A673 (cell line): ENCODE data around the gene HS3ST3B1. TPM values are rescaled to one million over a fixed set of nuclear protein-coding genes. Genes with fewer than 3 reads are reported as not detected.

Experiments used
- BruUV-seq: library from RNA; stranded (reverse); fragments of 400-500 nt; replicated peaks from 2 replicates; lab custom pipeline; 2021; lab: Mats Ljungman, UMichigan
- CTCF ChIA-PET: fragments of 300-600 bp; sonication (Branson Sonifier 250); formaldehyde crosslinking; loops from one replicate; lab custom pipeline; 2022; ENCODE audit warnings: antibody characterized with exemption; lab: Charles Lee
- POLR2A ChIA-PET: fragments of 300-600 bp; sonication (Branson Sonifier 250); formaldehyde crosslinking; loops from one replicate; lab custom pipeline; 2022; ENCODE audit warnings: antibody characterized with exemption; ENCODE audit not compliant: low non-redundant PET; lab: Charles Lee
- DNase-seq: peaks from one replicate; pipeline ENCODE4 v3.0.0-alpha.2; 2015; ENCODE audit warnings: low spot score
- H3K27ac ChIP-seq: fragments of 200-600 bp; sonication (generic); 2 replicates; pipeline ENCODE4 v1.5.1; 2016; ENCODE audit warnings: mixed run types, low read depth, mild to moderate bottlenecking, mixed read lengths, antibody characterized with exemption, low read length; ENCODE audit not compliant: poor library complexity, severe bottlenecking
- H3K27me3 ChIP-seq: fragments of 200-600 bp; sonication (generic); replicated peaks from 2 replicates; pipeline ENCODE4 v1.6.1; 2017; ENCODE audit warnings: mixed run types, low read depth, mild to moderate bottlenecking, mixed read lengths, antibody characterized with exemption, low read length; ENCODE audit not compliant: insufficient read depth, poor library complexity
- H3K36me3 ChIP-seq: fragments of 200-600 bp; sonication (generic); 2 replicates; pipeline ENCODE4 v1.6.1; 2016; ENCODE audit warnings: mixed run types, mild to moderate bottlenecking, mixed read lengths, antibody characterized with exemption, low read length; ENCODE audit not compliant: insufficient read depth, poor library complexity, severe bottlenecking
- H3K4me1 ChIP-seq: fragments of 200-600 bp; sonication (generic); 2 replicates; pipeline ENCODE4 v1.6.1; 2017; ENCODE audit warnings: mixed run types, mild to moderate bottlenecking, mixed read lengths, antibody characterized with exemption, low read length; ENCODE audit not compliant: insufficient read depth, poor library complexity, severe bottlenecking
- H3K4me3 ChIP-seq: fragments of 200-600 bp; sonication (generic); 2 replicates; pipeline ENCODE4 v1.5.1; 2016; ENCODE audit warnings: low read depth, mixed run types, mild to moderate bottlenecking, mixed read lengths, low read length; ENCODE audit not compliant: poor library complexity, severe bottlenecking
- H3K9me3 ChIP-seq: fragments of 200-600 bp; sonication (generic); 2 replicates; pipeline ENCODE4 v1.6.1; 2016; ENCODE audit warnings: mixed run types, low read depth, mild to moderate bottlenecking, mixed read lengths, antibody characterized with exemption, low read length; ENCODE audit not compliant: poor library complexity, severe bottlenecking
- EZH2 ChIP-seq: fragments of 200-600 bp; sonication (generic); IDR thresholded peaks from 2 replicates; pipeline ENCODE4 v1.6.1; 2017; ENCODE audit warnings: borderline replicate concordance, low read depth, mild to moderate bottlenecking, mixed read lengths, antibody characterized with exemption, low read length; ENCODE audit not compliant: poor library complexity, severe bottlenecking
- intact Hi-C: fragments of 100-400 bp; cut with micrococcal nuclease; formaldehyde crosslinking; loops from one replicate; pipeline ENCODE4 v1.10.0; 2022; ENCODE audit not compliant: unreplicated experiment
- total RNA-seq: library from RNA; stranded (reverse); gene quantifications from 2 replicates; pipeline ENCODE4 v1.2.3, GENCODE V29; 2021
- TF ChIP-seq, protein P1 (sequence below): fragments of 300-800, 200-600 bp; sonication (generic); conservative IDR thresholded peaks from 2 replicates; pipeline ENCODE4 v1.5.1; 2017; ENCODE audit warnings: low read depth, mild to moderate bottlenecking, antibody characterized with exemption, low read length, moderate library complexity, mixed read lengths

The HS3ST3B1 gene
- total RNA-seq, 1 experiment from 2014 or later: not detected

DNA sequence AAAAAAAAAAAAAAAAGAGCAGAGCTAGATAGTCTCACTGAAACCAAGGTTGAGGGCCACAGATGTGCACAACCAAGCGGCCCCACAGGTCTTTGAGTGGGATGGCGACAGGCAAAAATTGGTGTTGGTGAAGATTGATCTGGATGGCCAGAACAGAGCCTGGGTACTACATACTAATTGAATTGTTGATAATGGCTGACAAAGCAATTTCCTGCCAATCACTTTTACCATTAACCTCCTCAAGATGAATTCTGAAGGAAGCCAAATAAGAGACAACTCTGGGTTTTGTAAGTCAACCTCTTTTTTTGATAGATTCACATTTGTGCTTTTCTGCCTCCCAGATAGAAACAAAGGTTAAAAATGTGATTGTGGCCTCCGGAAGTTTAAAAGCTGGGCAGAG lies 19.4 kb upstream of the HS3ST3B1 start:
- intact Hi-C loops: no loop called here
- Histone ChIP-seq H3K27me3 (peaks cover 6% of the 10 kb centered on the region), H3K4me1 (no peaks in the 10 kb centered on the region), H3K36me3 (no peaks in the 10 kb centered on the region), H3K4me3 (no peak overlapping the region), H3K9me3 (no peaks in the 10 kb centered on the region), H3K27ac (no peak overlapping the region)
- CTCF ChIA-PET: no interaction called here
- BruUV-seq: no TSS peak
- no peak for DNase-seq
- POLR2A ChIA-PET: no interaction called here
- TF ChIP-seq, protein P1, sequence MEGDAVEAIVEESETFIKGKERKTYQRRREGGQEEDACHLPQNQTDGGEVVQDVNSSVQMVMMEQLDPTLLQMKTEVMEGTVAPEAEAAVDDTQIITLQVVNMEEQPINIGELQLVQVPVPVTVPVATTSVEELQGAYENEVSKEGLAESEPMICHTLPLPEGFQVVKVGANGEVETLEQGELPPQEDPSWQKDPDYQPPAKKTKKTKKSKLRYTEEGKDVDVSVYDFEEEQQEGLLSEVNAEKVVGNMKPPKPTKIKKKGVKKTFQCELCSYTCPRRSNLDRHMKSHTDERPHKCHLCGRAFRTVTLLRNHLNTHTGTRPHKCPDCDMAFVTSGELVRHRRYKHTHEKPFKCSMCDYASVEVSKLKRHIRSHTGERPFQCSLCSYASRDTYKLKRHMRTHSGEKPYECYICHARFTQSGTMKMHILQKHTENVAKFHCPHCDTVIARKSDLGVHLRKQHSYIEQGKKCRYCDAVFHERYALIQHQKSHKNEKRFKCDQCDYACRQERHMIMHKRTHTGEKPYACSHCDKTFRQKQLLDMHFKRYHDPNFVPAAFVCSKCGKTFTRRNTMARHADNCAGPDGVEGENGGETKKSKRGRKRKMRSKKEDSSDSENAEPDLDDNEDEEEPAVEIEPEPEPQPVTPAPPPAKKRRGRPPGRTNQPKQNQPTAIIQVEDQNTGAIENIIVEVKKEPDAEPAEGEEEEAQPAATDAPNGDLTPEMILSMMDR: no peak
- no peak for TF ChIP-seq EZH2

DNA sequence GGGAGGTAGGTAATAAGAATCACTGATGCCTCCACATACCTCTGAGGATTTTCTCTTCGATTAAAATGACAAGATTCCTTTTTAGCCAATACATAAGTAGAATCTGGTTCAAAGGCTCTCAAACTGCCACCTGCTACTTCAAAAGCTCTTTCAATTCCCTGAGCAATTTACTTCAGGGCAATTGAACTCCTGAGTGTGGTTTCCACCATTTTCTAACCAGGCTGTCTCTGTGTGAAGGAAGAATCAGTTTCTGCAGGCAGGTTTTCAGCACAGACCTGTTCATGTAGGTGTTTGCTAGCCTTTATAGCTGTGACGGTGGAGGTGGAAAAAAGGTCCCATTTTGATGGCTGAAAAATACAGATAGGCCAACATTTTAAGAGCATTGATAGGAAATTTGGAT lies 18.2 kb upstream of the HS3ST3B1 start:
- no peak overlapping the region for H3K4me3 ChIP-seq
- no TSS peak for BruUV-seq
- ChIA-PET CTCF (no interaction called here), POLR2A (no interaction called here)
- H3K4me1 ChIP-seq: no peaks in the 10 kb centered on the region
- peaks cover 6% of the 10 kb centered on the region for H3K27me3 ChIP-seq
- no peaks in the 10 kb centered on the region for H3K36me3 ChIP-seq
- TF ChIP-seq, protein P1: no peak
- no peak for TF ChIP-seq EZH2
- H3K9me3 ChIP-seq: no peaks in the 10 kb centered on the region
- no peak for DNase-seq
- no peak overlapping the region for H3K27ac ChIP-seq
- intact Hi-C loops: no loop called here

DNA sequence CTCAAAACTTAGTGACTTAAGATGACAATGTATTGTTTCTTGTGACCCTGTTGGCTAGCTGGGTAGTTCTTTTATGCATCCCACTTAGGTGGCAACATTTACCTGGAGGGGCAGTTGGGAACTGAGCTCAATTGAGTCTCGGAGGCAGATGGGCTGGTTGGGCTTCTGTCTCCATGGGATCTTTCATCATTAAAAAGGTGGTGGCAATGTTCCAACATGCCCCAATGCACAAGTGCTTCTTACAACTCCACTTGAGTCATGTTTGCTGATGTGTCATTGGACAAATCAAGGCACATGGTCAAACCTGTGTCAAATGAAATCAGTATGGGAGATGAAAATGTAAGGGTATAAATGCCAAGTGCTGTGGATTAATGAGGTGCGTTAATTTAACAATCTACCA lies 11.7 kb upstream of the HS3ST3B1 start:
- Histone ChIP-seq H3K4me1 (no peaks in the 10 kb centered on the region), H3K27me3 (peaks cover 7% of the 10 kb centered on the region), H3K4me3 (no peak overlapping the region), H3K9me3 (no peaks in the 10 kb centered on the region), H3K27ac (no peak overlapping the region), H3K36me3 (no peaks in the 10 kb centered on the region)
- DNase-seq: no peak
- no peak for TF ChIP-seq EZH2
- TF ChIP-seq, protein P1: no peak
- ChIA-PET POLR2A (no interaction called here), CTCF (no interaction called here)
- BruUV-seq: no TSS peak
- intact Hi-C loops: no loop called here
